GM12892 (cell line): ENCODE measurements around the gene GIPC3.

Experiments used
- POLR2A ChIP-seq: IDR thresholded peaks from 2 replicates; pipeline ENCODE4 v1.6.1; 2011; ENCODE audit warnings: low read depth, low read length, control low read depth
- POLR2AphosphoS5 ChIP-seq: IDR thresholded peaks from 2 replicates; pipeline ENCODE4 v1.6.1; 2011; ENCODE audit warnings: low read depth, low read length, control low read depth

DNA sequence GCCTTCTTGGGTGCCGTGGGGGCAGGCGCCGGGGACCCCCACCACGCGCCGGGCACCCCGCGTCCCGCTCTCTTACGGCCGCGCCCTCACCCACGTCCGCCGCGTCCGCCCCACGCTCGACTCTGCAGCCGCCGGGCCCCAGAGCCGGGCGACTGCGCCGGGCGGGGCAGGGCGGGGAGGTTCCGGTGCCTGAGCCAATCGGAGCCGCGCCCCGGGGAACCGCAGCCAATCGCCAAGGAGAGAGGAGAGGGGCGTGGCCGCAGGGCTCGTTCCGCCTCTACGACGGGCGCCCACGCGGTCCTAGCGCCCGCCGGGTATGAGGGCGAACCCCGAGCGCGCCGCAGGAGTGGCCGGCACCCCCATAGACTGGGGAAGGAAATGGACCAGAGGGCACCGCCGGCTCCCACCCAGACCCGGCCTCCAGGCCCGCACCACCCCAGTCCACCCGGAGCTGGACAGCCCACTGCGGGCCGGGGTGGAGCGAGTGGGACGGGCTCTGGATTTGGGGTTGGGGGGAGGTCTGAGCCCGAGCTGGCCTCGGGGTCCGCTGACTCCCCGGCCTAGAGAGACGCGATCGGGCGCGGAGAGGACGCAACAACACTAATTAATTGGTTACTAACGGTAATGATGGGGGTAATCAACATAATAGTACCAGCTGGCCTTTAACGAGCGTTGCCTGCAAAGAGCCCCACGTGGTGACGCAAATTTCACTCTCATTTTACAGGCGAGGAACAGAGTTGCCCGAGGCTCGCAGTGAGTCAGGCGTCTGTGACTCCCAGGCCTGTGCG lies 27.6 kb upstream of the GIPC3 start, which contains the start of gene MFSD12:
- TF ChIP-seq POLR2A (peak; percentile 69; the same call in 1 of the 2 replicates), POLR2AphosphoS5 (no peak; the same call in 1 of the 2 replicates)
